Measurements from ENCODE around the gene DAZL.

DAZL gene

DNA sequence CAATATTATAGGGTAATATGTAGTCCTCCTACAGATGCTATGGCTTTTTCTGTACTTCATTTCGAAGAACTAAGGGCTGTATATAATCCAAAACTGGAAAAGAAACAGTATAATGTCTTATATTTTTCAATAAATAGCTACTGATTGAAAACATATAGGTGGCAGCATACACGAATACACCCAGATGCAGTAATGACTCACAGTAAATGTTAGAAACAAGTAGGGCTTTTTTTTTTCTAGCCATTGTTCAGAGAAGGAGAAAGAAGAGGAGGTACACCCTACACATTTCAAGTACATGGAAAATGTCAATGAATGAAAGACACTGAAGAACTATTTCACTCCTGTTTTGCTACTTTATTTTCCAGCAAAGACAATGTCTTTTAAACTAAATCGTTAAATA is 9.4 kb downstream of the DAZL start:
- no peak for DNase-seq (ENCODE audit: low read depth in 2 of 2)

DNA sequence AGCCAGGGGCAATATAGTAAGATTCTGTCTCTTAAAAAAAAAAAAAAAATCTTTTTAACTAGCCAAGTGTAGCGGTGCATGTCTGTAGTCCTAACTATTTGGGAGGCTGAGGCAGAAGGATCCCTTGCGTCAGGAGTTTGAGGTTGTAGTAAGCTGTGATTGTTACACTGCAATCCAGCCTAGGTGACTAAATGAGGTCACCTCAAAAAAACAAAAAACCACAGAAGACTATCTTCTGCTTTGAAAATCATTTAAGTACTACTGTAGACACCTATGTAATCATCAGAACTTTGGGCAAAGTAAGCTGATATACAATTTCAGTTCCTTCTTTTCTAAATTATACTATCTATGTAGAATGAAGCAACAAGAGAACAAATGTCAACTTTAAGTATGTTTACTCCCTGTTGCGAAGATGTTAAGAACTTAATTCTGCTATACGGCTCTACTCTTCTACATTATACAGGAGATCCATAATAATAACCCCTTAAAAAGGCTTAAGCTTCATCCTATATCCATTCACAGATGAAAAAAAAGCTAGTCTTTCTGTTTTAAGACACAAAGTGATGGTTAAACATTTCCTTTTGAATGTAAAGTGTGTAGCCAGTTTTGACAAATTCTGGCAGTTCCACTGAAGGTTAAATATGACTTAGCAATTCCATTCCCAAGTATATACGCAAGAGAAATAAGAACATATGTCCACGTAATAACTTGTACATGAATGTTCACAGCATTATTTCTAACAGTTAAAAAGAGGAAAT is 15.2 kb downstream of the DAZL start:
- DNase-seq (ENCODE audit: low read depth in 2 of 2) = no peak

DNA sequence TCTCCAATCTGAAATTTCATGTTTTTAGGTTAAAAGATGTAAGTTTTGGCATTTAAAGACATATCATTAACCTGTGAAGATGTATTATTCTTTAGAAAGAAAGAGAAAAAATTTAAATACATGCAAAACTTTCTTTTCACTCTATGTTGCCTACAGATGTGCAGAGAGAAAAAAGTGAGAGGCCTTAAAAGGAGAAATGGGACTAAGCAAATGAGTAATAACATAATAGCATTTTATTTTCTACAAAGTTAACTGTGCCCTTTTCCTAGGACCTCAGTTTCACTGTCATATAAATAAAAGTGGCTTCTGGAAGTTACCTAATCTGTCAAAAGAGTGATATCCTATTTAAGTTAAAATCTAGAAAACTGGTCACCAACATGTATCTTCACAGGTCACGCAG is 16.1 kb downstream of the DAZL start:
- no peak for DNase-seq (ENCODE audit: low read depth in 2 of 2)

DNA sequence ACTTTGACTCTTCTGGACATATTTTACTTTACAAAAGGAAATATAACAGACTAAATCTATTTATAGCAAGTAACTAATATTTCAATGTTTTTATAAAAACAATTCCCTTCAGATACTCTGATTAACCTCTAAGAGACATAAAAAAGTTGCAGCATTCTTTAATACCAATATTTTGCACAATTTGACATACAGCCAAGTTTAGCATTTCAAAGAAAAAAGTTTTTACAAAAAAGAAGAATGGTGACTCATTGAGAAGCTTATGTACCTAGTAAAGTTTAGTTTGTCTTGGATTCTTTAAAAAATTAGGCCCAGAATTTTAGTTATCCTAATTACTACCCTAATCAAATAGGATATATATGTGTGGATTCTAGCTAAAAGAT is 17.6 kb downstream of the DAZL start:
- no peak for DNase-seq (ENCODE audit: low read depth in 2 of 2)

DNA sequence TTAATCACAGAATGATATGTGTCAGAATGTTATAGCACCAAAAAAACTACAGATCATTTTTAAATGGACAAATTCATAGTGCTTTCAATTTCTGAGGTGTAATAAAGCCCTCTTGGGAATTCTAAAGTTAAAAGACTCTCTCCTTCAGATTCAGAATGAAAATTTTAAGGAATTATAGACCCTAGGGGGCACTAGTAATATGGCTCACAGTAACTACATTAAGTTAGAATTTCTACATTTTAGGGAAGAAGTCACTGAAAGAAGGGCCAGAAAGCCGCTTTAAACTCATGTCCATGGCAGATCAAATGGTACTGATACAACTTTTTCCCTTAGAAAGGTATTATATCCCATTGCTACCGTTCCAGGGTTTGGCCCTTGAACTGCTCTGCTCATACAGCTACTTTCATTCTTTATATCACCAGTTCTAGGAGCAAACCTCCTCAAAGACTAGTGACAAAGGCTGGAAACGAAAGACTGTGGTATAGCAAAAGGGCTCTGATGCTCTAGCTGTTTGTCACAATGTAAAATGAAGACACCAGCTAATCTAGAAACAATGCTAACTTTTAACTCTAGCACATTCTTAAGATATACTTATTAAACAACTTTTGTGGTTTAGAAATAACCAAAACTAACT is 18.1 kb downstream of the DAZL start:
- DNase-seq (ENCODE audit: low read depth in 2 of 2) = no peak

DNA sequence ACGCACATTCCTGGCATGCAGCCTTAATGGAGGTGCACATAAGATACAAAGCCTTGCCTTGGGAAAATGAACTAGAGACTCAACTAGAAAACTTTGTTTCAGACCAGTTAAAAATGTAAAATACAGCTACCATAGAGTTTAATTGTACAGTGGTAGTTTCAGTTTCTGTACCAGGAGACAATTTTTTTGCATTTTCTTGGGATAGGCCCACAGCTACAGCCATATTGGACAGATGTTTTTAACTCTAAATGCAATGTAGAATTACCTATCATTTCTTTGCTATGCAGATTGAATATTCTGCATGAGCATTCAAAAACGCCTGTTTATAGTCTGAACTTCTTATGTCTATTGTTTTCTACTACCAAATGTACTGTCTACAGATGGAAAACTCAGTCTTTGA is 20.3 kb downstream of the DAZL start:
- no peak for DNase-seq (ENCODE audit: low read depth in 2 of 2)

DNA sequence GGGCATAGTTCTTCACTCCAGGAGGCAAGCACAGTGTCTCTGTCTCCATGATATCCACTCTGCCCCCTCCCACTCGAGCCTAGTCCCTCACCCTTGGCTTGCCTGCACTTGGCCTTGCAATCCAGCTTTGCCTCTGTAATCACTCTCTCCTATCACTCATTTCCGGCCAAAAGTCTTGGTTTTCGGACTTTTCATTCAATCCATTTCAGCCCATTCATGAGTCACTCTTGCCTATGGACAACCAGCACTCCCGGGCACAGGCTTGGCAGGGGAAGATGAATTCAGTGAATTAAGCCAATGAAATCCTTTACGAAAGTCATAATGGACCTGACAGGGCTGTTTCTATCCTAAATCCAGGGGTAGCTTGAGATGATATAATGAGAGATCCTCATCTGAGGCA is 21.7 kb downstream of the DAZL start:
- DNase-seq (ENCODE audit: low read depth in 2 of 2) = no peak

DNA sequence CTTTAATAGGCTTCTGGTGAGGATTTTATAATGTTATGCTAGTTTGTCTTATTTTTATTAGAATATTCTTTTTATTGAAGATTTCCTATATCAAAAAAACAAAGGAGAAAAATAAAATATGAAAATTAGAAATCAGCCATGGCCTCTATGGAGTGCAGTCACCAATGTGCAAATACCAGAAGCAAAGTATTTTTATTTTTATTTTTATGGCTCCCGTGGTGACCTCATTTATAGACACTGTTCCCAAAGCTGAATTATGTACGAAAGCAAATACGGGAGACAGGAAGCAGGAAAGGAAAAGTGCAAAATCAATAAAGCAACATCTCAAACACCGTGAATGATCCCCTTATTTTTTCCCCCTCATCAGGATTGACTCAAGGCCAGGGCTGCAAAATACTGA is 35.1 kb downstream of the DAZL start:
- DNase-seq (ENCODE audit: low read depth in 2 of 2) = no peak

DNA sequence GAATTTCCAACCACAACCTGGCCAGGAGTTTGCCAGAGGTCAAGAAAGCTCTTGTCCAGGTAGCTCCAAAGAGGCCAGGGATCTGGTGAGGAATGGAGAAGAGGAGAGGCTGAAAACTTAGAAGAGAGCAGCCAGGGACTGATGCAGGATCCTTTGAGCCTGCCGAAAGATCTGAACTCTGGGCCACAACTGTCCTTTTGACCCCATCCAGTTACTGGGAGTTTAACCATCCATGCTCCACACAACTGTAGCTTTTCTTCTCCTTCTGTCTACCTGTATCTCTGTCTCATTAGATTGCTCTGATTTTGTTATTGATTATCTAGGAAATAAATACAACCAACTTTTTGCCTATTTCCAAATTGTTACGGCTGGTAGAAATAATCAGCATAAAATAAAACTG is 36.7 kb downstream of the DAZL start:
- no peak for DNase-seq (ENCODE audit: low read depth in 2 of 2)

DNA sequence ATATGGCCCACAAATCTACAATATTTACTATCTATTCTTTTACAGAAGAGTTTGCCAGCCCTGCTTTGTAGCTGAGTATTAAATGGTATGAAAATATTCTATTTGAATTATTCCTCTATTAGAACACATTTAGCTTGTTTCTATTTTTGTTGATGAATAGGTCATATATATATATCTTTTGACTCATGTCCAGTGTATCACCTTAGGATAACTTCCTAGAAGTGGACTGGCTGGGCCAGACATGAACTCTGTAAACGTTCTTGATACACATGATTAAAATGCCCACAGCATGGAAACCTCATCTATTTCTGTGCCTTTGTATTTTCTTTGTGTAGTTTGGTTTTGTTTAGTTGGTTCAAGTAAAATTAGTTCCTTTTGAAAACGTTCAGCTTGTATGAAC is 37.1 kb downstream of the DAZL start:
- DNase-seq (ENCODE audit: low read depth in 2 of 2) = no peak

DNA sequence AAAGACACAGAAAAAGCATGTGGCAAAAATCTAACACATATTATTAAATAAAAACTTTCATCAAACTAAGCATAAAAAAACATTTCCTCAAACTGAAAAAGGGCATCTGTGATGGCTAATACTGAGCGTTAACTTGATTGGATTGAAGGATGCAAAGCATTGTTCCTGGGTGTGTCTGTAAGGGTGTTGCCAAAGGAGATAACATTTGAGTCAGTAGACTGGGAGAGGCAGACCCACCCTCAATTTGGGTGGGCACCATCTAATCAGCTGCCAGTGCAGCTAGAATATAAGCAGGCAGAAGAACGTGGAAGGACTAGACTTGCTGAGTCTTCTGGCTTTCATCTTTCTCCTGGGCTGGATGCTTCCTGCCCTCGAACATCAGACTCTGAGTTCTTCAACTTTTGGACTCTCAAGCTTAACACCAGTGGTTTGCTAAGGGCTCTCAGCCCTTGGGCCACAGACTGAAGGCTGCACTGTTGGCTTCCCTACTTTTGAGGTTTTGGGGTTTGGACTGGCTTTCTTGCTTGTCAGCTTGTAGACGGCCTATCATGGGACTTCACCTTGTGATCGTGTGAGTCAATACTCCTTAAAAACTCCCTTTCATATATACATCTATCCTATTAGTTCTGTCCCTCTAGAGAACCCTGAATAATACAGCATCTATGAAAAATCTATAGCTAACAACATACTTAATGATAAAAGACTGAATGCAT is 45.4 kb downstream of the DAZL start:
- DNase-seq (ENCODE audit: low read depth in 2 of 2) = no peak

DNA sequence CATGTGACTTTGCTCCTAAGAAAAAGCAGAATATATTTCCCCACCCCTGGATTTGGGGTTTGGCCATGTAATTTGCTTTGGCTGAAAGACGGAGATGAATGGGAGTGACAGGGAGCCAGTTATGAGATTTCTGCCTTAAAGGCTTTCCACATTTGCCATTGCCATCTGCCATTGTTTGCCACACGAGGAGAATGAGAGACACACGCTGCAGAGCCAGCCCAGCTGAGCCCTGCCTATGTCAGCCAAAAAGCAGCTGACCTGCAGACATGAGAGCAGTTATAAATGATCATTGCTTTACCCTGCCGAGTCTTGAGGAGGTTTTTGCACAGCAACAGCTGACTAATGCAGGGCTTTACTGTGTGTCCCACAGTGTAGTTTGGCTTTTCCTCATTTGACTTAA is 51.1 kb downstream of the DAZL start:
- DNase-seq (ENCODE audit: low read depth in 2 of 2) = no peak

DNA sequence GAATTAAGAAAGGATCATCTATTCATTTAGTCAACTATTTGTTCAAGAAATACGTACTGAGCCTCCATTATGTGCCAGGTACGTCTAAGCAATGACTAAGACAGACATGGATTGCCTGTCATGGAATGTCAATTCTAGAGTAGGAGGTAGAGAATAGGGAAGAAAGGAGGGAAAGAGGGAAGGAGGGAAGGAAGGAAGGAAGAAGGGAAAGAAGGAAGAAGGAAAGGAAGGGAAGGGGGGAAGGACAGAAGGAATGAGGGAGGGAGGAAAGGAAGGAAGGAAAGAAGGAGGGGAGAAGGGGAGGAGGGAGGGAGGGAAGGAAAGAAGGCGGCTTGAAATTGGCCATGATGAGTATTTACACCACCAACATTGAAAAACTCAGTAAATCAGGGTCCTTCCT is 52.5 kb downstream of the DAZL start:
- DNase-seq (ENCODE audit: low read depth in 2 of 2) = no peak

DNA sequence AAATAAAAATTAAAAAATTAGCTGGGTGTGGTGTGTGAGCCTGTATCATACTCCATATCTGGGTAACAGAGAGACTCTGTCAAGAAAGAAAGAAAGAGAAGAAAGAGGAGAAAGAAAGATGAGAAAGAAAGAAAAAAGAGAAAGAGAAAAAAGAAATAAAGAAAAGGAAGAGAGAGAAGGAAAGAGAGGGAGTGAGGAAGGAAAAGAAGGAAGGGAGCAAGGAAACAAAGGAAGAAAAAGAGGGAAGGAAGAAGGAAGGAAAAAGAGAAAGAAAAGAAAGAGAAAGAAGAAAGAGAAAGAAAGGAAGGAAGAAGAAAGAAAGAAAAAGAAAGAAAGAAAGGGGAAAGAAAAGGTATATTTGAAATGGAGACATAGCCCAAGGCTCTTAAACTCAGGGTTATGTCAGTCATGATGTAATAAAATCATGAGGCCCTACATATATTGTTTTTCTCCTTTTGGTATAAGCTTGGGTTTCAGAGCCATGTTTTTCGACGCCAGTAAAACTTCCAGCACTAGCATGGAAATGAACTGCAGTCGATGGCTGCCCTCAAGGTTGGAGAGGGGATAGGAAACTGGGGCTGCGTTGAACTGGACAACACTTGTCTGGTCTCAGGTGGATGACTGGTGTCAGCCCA is 53.8 kb downstream of the DAZL start:
- DNase-seq (ENCODE audit: low read depth in 2 of 2) = no peak

DNA sequence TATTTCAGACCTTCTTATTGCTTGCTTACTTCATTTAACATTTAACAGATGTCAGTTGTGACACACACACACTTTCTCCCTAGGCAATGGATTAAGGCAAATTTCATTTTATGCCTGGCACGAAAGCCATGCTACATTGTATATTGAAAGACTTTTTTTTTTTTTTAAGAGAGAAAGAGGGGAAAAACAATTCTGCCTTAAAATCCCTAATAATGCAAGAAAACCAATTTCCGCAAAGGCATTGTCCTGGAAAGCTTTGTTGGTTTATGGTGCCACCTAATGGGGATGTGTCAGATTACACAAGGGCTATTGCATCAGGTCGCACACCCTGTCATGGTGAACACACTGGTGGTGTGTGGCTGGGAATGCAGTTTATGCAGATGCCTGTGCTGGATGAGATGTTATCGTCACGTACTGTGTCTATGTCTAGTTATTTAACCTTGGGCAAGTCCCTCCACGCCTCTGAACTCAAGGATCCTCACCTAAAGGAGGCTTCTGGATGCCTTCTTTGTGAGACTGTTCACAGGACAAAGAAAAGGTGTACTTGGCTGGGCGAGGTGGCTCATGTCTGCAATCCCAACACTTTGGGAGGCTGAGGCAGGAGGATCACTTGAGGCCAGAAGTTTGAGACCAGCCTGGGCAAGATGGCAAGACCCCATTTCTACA is 54.4 kb downstream of the DAZL start:
- DNase-seq (ENCODE audit: low read depth in 2 of 2) = peak; percentile 23 to 75

DNA sequence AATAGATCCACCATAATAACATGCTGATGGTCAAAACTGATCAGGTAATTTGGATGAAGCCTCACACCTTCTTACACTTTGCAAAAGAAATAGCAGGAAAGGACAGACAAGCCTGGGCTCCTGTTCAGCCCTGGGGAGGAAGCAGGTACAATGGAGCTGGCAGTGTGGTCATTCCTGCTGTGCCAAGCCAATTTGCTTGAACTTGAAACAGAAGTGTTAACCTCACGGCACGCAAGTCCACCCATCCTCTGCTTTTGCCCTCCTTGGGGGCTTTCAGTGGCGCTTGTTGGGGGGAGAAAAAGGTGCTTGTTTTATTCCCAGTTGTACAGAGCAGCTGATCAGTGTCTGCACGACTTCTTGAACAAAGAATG is 54.9 kb downstream of the DAZL start:
- DNase-seq (ENCODE audit: low read depth in 2 of 2) = no peak

DNA sequence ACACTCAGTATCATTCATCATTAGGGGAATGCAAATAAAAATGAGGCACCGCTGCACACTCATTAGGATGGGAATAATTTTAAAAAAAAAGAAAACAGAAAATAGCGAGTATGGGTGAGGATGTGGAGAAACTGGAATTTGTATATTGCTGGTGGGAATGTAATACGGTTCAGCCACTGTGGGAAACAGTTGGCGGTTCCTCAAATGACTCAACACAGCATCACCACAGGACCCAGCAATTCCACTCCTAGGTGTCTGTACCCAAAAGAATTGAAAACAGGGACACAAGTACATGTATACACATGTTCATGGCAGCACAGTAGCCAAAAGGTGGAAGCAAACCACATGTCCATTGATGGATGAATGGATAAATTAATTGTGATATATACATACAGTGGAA is 56.5 kb downstream of the DAZL start:
- DNase-seq (ENCODE audit: low read depth in 2 of 2) = no peak

DNA sequence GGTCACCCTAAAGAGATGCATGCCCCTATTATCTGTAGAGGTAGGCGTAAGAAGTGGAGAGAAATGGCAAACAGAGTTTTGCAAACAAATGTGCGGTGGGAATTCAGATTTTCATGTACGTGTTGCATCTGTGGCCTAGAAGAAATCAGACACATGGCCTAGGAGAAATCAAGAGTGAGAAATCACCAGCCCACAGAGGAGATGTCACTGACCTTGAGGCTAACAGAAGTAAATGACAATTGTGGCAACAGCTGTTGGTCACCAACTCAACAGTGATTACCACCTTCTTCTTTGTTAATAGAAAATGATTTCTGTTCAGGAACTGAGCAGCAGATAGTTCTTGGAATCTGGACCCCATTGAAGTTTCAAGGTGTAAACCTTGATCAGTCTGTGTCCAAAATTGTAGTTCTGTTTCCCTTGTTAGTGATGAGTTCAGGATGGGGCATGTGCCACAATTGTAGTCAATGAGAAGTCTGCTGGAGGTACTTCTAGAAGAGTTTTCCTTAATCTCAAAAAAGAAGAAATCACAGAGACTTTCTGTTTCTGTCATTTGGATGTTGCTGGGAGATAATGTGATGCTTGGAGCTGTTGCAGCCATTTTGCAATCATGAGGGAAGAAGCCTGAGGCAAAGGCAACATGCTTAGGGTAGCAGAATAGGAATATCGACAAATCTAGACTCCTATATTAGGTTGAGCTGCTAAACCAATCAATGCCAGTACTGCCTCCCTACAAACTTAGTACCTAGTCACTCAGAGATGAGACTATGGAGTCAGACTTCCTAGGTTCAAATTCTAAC is 57.5 kb downstream of the DAZL start:
- DNase-seq (ENCODE audit: low read depth in 2 of 2) = no peak

DNA sequence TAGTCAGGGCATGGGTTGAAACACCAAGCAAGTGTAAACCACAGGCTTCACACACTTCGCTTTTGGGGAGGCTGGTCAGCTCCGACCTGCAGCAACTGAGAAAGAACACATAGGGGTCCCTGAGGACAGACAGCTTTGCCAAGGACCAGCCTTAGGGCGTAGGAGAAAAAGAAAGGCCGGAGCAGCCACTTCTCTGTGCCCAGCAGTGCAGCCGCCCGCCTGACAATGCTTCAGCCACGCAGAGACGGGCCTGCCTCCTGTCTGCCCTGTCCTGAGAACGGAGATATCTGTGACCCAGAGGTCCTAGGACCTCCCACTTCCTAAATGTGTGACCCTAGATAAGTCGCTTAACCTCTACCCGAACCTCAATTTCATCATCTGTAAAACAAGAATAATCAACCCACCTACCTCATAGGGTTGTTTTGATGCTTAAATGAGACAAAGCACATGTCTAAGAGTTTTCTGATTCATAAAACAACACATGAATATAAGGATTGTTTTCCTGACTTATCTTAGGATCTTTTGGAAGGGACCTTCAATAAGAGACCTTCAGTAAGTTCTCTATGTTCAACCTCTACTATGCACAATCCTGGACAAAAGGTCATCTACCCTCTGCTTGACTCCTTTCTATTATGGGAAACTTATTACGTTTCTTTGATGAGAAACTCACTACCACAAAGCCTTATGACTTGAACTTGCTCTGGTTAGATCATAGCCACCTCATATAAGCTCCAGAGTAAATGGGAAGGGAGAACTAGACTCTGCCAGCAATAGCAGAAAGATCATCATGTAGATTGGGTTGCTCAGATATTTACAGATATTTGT is 58.8 kb downstream of the DAZL start:
- DNase-seq (ENCODE audit: low read depth in 2 of 2) = no peak

DNA sequence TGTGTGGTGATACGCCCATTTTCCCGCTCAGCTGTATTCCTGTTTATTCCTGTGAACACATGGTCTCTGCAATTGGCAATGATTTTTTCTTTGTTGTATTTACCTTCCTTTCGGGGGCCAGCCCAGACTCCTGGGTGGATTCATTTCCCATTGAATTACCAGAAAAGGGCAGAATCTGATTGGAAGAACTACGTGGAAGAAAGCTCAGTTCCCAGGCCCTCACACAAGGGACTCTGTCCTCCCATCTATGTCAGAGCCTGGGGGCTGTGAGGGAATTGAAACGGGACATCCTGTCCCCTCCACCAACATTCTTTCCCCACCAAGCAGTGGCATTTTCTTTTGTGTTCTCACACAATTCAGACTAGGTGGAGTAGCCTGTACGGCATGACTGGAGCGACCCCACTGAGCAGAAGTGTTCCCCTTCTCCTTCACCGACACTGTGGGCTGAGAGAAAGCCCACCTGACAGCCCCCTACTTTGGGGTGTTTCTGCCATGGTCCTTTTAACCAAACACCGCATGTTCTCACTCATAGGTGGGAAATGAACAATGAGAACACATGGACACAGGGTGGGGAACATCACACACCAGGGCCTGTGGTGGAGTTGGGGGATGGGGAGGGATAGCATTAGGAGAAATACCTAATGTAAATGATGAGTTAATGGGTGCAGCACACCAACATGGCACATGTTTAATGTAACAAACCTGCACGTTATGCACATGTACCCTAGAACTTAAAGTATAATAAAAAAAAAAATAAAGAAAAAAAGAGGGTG is 59.6 kb downstream of the DAZL start:
- no peak for DNase-seq (ENCODE audit: low read depth in 2 of 2)

Data from stimulated activated CD4-positive, alpha-beta T cell treated with anti-CD3 and anti-CD28 coated beads, Interleukin-1b, Interleukin-23, amount 100 ng/mL, for 4 hours (primary cell).